ENCODE results near the gene ADAM10.

- TF ChIP-seq, protein P1, sequence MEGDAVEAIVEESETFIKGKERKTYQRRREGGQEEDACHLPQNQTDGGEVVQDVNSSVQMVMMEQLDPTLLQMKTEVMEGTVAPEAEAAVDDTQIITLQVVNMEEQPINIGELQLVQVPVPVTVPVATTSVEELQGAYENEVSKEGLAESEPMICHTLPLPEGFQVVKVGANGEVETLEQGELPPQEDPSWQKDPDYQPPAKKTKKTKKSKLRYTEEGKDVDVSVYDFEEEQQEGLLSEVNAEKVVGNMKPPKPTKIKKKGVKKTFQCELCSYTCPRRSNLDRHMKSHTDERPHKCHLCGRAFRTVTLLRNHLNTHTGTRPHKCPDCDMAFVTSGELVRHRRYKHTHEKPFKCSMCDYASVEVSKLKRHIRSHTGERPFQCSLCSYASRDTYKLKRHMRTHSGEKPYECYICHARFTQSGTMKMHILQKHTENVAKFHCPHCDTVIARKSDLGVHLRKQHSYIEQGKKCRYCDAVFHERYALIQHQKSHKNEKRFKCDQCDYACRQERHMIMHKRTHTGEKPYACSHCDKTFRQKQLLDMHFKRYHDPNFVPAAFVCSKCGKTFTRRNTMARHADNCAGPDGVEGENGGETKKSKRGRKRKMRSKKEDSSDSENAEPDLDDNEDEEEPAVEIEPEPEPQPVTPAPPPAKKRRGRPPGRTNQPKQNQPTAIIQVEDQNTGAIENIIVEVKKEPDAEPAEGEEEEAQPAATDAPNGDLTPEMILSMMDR (optimal IDR thresholded peaks at IDR 0.05 in 1 of 3, IDR thresholded peaks at IDR 0.05 in 1 of 3, conservative IDR thresholded peaks at IDR 0.05 in 1 of 3; ENCODE audit: extremely low read depth in 1 of 3, insufficient read depth in 2 of 3, low read length in 3 of 3), result no peak
- no peak for TF ChIP-seq EZH2 (IDR thresholded peaks at IDR 0.05; ENCODE audit: low read length)
Observed at GRCh38 chr15:58549013-58549784, 200.3 kb downstream of the ADAM10 start.
